GM21786 (cell line): ENCODE measurements around the gene YTHDF1.
"Not testable (repeated sequence)": the region's sequence is repeated elsewhere in the genome, so short reads cannot be mapped to it uniquely, and the experiment has no call there.

Experiments
- ATAC-seq: cut with Tn5 transposase; IDR thresholded peaks from one replicate; pipeline ENCODE4 v1.9.1; 2021; ENCODE audit not compliant: unreplicated experiment

YTHDF1 gene

DNA sequence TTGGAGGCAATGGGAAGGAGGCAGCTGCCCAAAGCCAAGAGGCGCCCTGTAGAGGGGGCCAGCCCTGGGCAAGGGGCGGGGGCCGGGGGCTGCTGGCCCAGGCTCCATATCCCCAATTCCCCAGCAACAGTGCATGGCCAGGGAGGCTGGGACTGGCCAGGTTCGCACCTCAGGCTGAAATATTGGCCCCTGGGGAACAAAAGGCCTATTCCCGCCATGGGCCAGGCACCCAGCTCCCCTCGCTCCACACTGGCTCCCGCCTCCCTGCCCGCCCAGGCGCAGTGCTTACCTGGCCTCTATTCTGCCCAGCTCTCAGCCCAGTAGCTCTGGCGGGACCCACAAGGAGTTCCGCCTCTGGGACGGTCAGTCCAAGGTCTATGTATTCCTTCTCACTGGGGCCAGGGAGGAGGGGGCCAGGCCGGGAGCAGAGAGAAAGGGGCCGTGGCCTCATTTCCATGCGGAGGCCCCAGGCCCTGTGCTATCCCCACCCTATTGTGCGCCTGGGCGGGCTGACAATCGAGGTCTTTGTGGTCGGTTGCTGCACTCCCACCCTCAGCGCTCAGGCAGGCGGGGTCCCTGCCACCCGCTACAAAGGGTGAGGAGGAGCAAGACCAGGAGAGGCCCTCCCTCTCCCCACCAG is 42.3 kb downstream of the YTHDF1 start:
- ATAC-seq, result no peak

- no peak for ATAC-seq
These were observed 43.2 kb downstream of the YTHDF1 start for GRCh38 chr20:63172726-63173125.

- ATAC-seq, result no peak
These were observed 43.9 kb downstream of the YTHDF1 start for GRCh38 chr20:63171991-63172390.

DNA sequence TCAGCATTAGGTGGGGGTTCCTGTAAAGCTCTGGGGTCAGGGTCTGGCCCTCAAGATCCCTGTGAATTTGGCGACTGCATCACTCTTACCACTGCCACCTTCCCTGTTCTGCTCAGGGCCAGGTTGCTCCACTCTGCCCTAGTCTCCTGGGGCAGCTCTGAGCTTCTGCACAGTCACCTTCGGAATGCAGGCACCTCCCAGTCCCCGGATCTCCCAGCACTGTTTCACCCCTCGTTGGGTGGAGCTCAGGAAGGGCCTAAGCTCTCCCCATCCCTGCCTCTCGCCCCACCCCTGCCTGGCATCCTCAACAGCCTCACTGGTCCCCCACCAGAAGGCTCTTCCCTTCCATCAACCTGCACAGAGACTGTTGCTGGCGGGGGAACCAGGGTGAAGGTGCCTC is 46.2 kb downstream of the YTHDF1 start:
- ATAC-seq, result no peak

- no peak for ATAC-seq
These were observed 47.1 kb downstream of the YTHDF1 start for GRCh38 chr20:63168861-63169260.

GRCh38 chr20:63167918-63168520 is 47.9 kb downstream of the YTHDF1 start:
- ATAC-seq, result no peak

DNA sequence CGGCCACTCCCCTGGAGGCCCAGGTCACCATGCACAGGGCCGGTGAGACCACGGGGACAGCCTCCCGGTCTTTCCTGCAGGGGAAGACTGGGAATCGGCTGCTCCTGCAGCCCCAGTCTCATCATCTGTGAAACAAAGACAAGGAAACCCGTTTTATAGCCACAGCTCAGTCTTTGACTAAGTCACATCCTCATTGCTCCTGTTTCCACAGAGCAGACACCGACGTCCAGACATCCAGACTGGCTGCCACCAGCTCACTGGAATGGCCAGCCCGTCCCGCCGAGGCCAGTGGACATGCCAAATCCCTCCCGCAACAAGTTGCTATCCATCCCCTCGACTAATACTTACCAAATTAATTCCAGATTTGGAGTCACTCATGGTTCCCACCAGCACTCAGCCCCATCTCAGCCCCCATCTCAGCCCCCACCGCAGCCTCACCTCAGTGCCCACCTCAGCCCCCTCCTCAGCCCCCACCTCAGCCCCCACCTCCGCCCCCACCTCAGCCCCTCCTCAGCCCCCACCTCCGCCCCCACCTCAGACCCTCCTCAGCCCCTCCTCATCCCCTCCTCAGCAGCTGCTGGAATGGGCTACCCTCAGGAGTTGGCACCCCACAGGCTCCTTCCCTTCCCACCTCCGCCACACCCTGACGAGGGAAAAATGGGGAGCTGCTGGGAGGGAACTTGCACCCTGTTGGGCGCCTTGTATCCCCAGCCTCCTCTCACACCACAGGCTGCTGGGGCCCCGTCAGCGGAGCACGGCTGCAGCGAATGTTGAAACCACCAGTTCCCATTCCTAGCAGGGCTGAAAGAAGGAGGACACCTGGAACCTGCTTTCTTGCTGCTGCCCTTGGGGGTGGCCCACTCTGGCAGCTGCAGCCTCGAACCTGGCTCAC is 48.7 kb downstream of the YTHDF1 start:
- no peak for ATAC-seq

DNA sequence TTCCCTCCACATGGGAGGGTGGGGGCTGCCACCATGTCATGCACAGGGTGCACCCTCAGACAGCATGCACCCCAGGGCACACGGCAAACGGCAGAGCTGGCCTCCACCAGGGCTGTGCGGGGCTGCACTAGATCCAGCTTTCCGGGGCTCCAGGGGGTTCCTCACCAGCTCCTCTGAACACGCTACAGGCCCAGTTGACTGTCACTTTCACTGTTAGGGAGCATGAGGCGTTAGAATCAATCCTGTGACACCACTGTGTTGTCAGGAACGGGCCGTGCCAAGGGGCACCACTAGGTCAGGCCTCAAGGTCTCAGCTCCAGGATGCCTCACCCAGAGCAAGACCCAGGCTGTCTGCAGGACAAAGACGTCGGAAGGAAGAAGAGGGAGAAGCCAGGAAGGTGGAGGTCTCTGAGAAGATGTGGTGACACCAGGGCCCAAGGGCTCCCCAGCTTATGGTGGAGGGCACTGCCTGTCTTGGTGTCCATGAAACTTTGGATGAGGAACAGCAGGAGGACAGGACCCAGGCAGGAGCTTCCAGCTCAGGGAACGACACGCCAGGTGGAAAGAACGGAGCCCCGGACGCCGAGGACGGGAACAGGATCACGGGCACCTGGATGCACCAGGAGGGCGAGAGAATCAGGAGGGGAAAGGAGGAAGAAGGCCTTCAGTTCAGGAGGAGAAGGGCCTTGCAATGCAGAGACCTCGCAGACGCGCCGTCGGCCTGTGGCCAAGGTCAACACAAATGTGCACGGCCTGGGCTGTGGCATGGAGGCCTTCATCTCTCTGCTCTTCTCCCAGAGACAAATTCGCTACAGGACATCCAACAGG is 49.5 kb downstream of the YTHDF1 start:
- ATAC-seq, result no peak

- no peak for ATAC-seq
These were observed 50.4 kb downstream of the YTHDF1 start for GRCh38 chr20:63165356-63166192.

- ATAC-seq, result no peak
These were observed 51.2 kb downstream of the YTHDF1 start for GRCh38 chr20:63164484-63165355.

- ATAC-seq, result no peak
These were observed 52.1 kb downstream of the YTHDF1 start for GRCh38 chr20:63163596-63164483.

- ATAC-seq, result no peak
These were observed 52.8 kb downstream of the YTHDF1 start for GRCh38 chr20:63163171-63163570.

- ATAC-seq, result no peak
These were observed 53.6 kb downstream of the YTHDF1 start for GRCh38 chr20:63162206-63162795.

GRCh38 chr20:63161176-63161651 is 54.7 kb downstream of the YTHDF1 start:
- ATAC-seq, result no peak

DNA sequence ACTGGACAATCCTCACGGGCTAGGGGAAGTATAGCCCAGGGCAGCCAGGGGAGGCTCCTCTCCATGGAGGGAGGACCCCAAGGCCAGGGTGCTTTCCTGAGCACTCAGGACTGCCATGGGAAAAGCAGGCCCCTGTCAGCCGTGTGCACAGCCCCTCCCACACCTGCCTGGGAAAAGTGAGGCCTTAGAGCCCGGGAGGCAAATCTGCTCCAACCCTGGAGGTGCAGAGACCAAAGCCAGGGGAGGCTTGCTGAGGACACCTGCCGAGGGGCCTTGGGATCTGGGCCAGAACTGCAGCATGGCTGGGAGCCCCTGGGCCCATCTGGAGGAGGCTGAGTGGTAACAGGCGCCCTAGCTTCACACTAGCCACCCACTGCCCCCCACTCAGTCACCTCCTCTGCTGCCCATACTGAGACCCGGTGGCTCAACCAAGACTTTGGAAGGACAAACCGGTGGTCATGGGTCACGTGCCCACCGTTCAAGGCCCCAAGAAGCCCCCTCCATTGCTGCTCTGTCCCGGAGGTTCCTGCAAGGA is 55.2 kb downstream of the YTHDF1 start:
- ATAC-seq, result no peak

DNA sequence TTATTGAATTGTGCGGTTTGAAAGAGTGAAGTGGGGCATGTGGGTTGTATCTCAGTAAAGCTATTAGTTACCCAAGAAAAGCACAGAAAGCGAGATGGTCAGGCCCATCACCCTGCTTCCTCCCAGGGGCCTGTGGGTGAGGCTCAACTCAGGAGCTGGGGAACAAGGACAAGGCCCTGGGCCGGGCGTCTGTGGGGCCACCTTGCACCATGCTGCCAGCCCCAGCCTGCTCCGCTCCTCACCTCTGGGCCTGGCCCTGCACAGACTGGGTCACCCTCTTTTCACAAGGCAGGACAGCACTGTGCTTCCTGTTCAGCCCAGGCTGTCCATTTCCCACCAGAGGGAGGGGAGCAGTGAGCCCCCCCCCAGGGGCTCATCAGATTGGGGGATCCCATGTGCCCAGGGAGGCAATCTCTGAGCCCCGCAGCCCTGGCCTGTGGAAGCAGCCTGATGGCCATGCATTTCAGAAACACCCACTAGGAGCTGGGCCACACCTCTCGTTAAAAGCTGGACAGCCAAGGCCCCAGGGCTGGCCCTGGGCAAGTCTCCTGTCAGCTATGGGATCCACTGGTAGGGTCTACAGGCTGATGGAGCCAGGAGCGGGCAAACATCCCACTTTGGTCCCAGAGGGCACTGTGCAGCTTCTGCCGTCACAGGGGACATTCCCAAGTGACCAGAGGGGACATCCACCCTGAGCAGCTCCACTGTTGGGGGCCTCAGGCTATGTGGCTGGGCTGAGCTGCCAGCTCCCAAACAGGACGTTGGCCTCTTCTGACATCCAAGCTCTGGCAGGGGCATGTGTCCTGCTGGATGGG is 55.9 kb downstream of the YTHDF1 start:
- no peak for ATAC-seq

- ATAC-seq, result not testable (repeated sequence)
These were observed 56.7 kb downstream of the YTHDF1 start for GRCh38 chr20:63159251-63159650.
